Muscle of leg (tissue), 16 donors: ENCODE data around the gene C1QTNF7. TPM values are rescaled to one million over a fixed set of nuclear protein-coding genes. Genes with fewer than 3 reads are reported as not detected.
A peak's percentile ranks its signal among the peaks of the same experiment; 100 is the strongest.

Experiments
- DNase-seq: peaks from one replicate; pipeline ENCODE4 v3.0.0; 2013
- H3K27ac ChIP-seq: one replicate; pipeline ENCODE4 v1.5.1; 2013; ENCODE audit warnings: mild to moderate bottlenecking, low read length, control low read depth
- H3K27me3 ChIP-seq: one replicate; pipeline ENCODE4 v1.6.1; 2013; ENCODE audit warnings: low read length; ENCODE audit not compliant: control insufficient read depth, insufficient read depth
- H3K36me3 ChIP-seq: one replicate; pipeline ENCODE4 v1.6.1; 2013; ENCODE audit warnings: low read length; ENCODE audit not compliant: control insufficient read depth, insufficient read depth
- H3K4me1 ChIP-seq: one replicate; pipeline ENCODE4 v1.6.1; 2013; ENCODE audit warnings: low read length; ENCODE audit not compliant: control insufficient read depth, insufficient read depth
- H3K4me3 ChIP-seq: one replicate; pipeline ENCODE4 v1.5.1; 2013; ENCODE audit warnings: low read length, control low read depth
- H3K9me3 ChIP-seq: replicated peaks from 2 replicates; pipeline ENCODE4 v1.6.1; 2013; ENCODE audit warnings: low read depth, low read length; ENCODE audit not compliant: control insufficient read depth
- WGBS: methylation state at CpG from one replicate; pipeline ENCODE4 v1.1.5; 2013; ENCODE audit warnings: missing lambda C conversion rate; ENCODE audit not compliant: insufficient coverage; 5-methylcytosine and 5-hydroxymethylcytosine counted together
- long read RNA-seq, 11 donors: transcript quantifications; one replicate each; lab custom pipeline, GENCODE V29; 2026
- polyA plus RNA-seq, 8 donors: library from polyadenylated mRNA; unstranded; fragments of 120-200 nt; gene quantifications; one replicate each; pipeline versions ENCODE4 v1.2.1 to v1.2.3, GENCODE V29; 2013; ENCODE audit warnings: inconsistent platforms in 1 of 8, low replicate concordance in 1 of 8; ENCODE audit not compliant: insufficient read length in 8 of 8, insufficient read depth in 1 of 8
- total RNA-seq: library from RNA; stranded (reverse); fragments of 120-200 nt; gene quantifications from one replicate; pipeline ENCODE4 v1.2.4, GENCODE V29; 2013

C1QTNF7 gene
- 2.8 TPM for total RNA-seq
- polyA plus RNA-seq, result 1 to 10 TPM in 7 of 8 donors, under 1 TPM in 1; 0.66 to 3.2 (median 1.2) TPM
- long read RNA-seq, donor 1, result 0 reads
- long read RNA-seq, donor 2, full-length matches to known transcripts, result 1 of 1 reads
- long read RNA-seq, donor 2, partial matches to known transcripts, result 0 of 1 reads
- long read RNA-seq, donor 2, other reads (novel, unspliced or antisense), result 0 of 1 reads
- long read RNA-seq, donor 3, partial matches to known transcripts, result 0 of 2 reads
- long read RNA-seq, donor 3, other reads (novel, unspliced or antisense), result 0 of 2 reads
- long read RNA-seq, donor 4, result 0 reads
- long read RNA-seq, donor 5, full-length matches to known transcripts, result 1 of 1 reads
- long read RNA-seq, donor 5, partial matches to known transcripts, result 0 of 1 reads
- long read RNA-seq, donor 5, other reads (novel, unspliced or antisense), result 0 of 1 reads
- long read RNA-seq, donor 6, full-length matches to known transcripts, result 1 of 1 reads
- long read RNA-seq, donor 6, partial matches to known transcripts, result 0 of 1 reads
- long read RNA-seq, donor 6, other reads (novel, unspliced or antisense), result 0 of 1 reads
- long read RNA-seq, donor 7, result 0 reads
- long read RNA-seq, donor 8, full-length matches to known transcripts, result 2 of 2 reads
- long read RNA-seq, donor 8, partial matches to known transcripts, result 0 of 2 reads
- long read RNA-seq, donor 8, other reads (novel, unspliced or antisense), result 0 of 2 reads
- long read RNA-seq, donor 9, result 0 reads
- long read RNA-seq, donor 10, partial matches to known transcripts, result 0 of 2 reads
- long read RNA-seq, donor 10, other reads (novel, unspliced or antisense), result 0 of 2 reads
- long read RNA-seq, donor 11, result 0 reads

GRCh38 chr4:15427701-15428100 lies at the start of gene C1QTNF7:
Gene C1QTNF7, plus strand, starts transcription at chr4:15428033. Its CDS starts 7,711 bp downstream, at chr4:15435744.
- Histone ChIP-seq H3K27me3 (peaks cover 2% of the 10 kb centered on the region), H3K4me3 (no peak within 1 kb of the TSS), H3K36me3 (no peaks in the 10 kb centered on the region), H3K27ac (peak within 1 kb of the TSS; percentile 69), H3K4me1 (peaks cover 7% of the 10 kb centered on the region), H3K9me3 (no peaks in the 10 kb centered on the region)
- no CpG with 5 or more reads among the region's 3 CpGs for WGBS
- DNase-seq, result peak; percentile 82

- H3K4me3 ChIP-seq, result no peak overlapping the region
- no peaks in the 10 kb centered on the region for H3K36me3 ChIP-seq
- H3K27ac ChIP-seq, result no peak overlapping the region
- DNase-seq, result no peak
- H3K27me3 ChIP-seq, result no peaks in the 10 kb centered on the region
- H3K9me3 ChIP-seq, result no peaks in the 10 kb centered on the region
- peaks cover 7% of the 10 kb centered on the region for H3K4me1 ChIP-seq
- WGBS, result 0% methylated on average over 1 of the region's 1 CpG
Observed at GRCh38 chr4:15378062-15378461, 49.8 kb upstream of the C1QTNF7 start.

GRCh38 chr4:15378493-15378892 lies 49.3 kb upstream of the C1QTNF7 start:
- no peak overlapping the region for H3K4me3 ChIP-seq
- no CpG with 5 or more reads among the region's 1 CpG for WGBS
- peaks cover 7% of the 10 kb centered on the region for H3K4me1 ChIP-seq
- H3K36me3 ChIP-seq, result no peaks in the 10 kb centered on the region
- no peak overlapping the region for H3K27ac ChIP-seq
- H3K27me3 ChIP-seq, result no peaks in the 10 kb centered on the region
- no peaks in the 10 kb centered on the region for H3K9me3 ChIP-seq
- DNase-seq, result no peak

GRCh38 chr4:15381806-15382338 lies 46.0 kb upstream of the C1QTNF7 start:
- Histone ChIP-seq H3K27ac (no peak overlapping the region), H3K9me3 (no peaks in the 10 kb centered on the region), H3K4me3 (no peak overlapping the region), H3K36me3 (no peaks in the 10 kb centered on the region), H3K4me1 (peaks cover 12% of the 10 kb centered on the region), H3K27me3 (no peaks in the 10 kb centered on the region)
- 60% methylated on average over 1 of the region's 3 CpGs for WGBS
- peak; percentile 76 for DNase-seq

- 58% methylated on average over 5 of the region's 5 CpGs for WGBS
- H3K9me3 ChIP-seq, result no peaks in the 10 kb centered on the region
- DNase-seq, result no peak
- peaks cover 12% of the 10 kb centered on the region for H3K4me1 ChIP-seq
- H3K27ac ChIP-seq, result no peak overlapping the region
- no peaks in the 10 kb centered on the region for H3K27me3 ChIP-seq
- no peak overlapping the region for H3K4me3 ChIP-seq
- no peaks in the 10 kb centered on the region for H3K36me3 ChIP-seq
Observed at GRCh38 chr4:15382669-15383273, 45.1 kb upstream of the C1QTNF7 start.

GRCh38 chr4:15385515-15385914 lies 42.3 kb upstream of the C1QTNF7 start:
- H3K9me3 ChIP-seq, result no peaks in the 10 kb centered on the region
- no peak overlapping the region for H3K4me3 ChIP-seq
- 100% methylated on average over 2 of the region's 6 CpGs for WGBS
- DNase-seq, result no peak
- H3K36me3 ChIP-seq, result no peaks in the 10 kb centered on the region
- no peak overlapping the region for H3K27ac ChIP-seq
- H3K27me3 ChIP-seq, result no peaks in the 10 kb centered on the region
- peaks cover 13% of the 10 kb centered on the region for H3K4me1 ChIP-seq

GRCh38 chr4:15385928-15386327 lies 41.9 kb upstream of the C1QTNF7 start:
- H3K36me3 ChIP-seq, result no peaks in the 10 kb centered on the region
- no peak for DNase-seq
- no peak overlapping the region for H3K27ac ChIP-seq
- H3K4me1 ChIP-seq, result peaks cover 13% of the 10 kb centered on the region
- no peaks in the 10 kb centered on the region for H3K27me3 ChIP-seq
- no peak overlapping the region for H3K4me3 ChIP-seq
- no peaks in the 10 kb centered on the region for H3K9me3 ChIP-seq
- 80% methylated on average over 3 of the region's 4 CpGs for WGBS

- no peaks in the 10 kb centered on the region for H3K36me3 ChIP-seq
- H3K27me3 ChIP-seq, result no peaks in the 10 kb centered on the region
- H3K9me3 ChIP-seq, result no peaks in the 10 kb centered on the region
- no peak overlapping the region for H3K4me3 ChIP-seq
- WGBS, result no CpG with 5 or more reads among the region's 3 CpGs
- H3K27ac ChIP-seq, result peak overlapping the region; percentile 4
- peaks cover 9% of the 10 kb centered on the region for H3K4me1 ChIP-seq
- peak; percentile 83 for DNase-seq
Observed at GRCh38 chr4:15390494-15390893, 37.3 kb upstream of the C1QTNF7 start.

- H3K27ac ChIP-seq, result no peak overlapping the region
- H3K9me3 ChIP-seq, result no peaks in the 10 kb centered on the region
- no peaks in the 10 kb centered on the region for H3K27me3 ChIP-seq
- 76% methylated on average over 4 of the region's 8 CpGs for WGBS
- DNase-seq, result no peak
- no peak overlapping the region for H3K4me3 ChIP-seq
- H3K36me3 ChIP-seq, result no peaks in the 10 kb centered on the region
- H3K4me1 ChIP-seq, result peaks cover 3% of the 10 kb centered on the region
Observed at GRCh38 chr4:15392053-15392805, 35.6 kb upstream of the C1QTNF7 start.
